ENCODE measurements around the gene DYRK1A.

The DYRK1A gene

DNA sequence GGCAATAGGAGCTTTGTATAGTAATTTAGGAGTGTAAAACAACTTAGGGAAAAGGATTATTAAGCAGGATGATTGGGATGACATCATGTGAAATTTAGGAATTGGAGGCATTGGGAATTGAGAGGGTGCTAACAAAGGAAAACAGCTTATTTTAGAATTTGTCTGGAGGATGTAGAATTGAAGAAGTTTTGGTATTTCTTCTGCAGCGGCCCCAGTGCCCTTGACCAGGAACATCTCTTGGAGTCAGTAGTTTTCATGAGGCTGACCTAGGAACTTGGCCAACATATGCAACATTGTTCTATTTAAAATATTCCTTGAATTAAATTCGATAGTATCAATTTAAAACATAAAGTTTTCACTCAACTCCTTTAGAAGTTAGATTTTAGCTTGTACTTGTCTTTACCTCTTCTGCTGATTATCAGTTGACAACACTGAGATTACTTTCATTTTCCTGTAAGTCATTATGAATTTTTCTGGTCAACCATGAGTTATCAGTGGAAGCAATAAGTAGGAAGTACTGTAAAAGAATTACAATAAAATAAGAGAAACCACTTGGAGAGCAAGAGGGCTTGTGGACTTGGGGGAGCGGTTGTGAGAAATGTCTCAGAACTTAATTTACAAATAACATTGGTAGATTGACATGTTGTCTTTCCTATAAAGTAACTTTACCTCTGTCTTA lies 52.8 kb downstream of the DYRK1A start:
- DNase-seq: no peak

GRCh38 chr21:37421306-37421705 lies 54.7 kb downstream of the DYRK1A start:
- no peak for DNase-seq

- no peak for DNase-seq
Measured at GRCh38 chr21:37422382-37422781, 55.8 kb downstream of the DYRK1A start.

DNA sequence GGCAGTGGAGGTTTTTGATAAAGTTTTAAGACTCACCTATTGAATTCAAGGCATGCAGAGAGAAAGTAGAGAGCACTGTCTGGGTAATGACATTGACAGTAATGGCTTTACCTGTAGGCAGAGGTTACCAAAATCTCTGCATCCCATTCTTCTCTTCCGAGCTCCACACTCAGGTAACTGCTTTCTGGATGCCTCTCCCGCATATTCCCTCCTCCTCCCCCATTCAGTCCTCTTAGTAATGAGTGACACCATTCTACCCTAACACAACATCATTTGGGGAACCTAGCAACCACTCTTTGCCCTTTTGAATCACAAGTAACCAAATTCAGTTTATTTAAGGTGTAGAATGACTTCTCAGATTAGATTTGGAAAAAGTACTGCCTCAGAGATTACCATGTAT lies 56.5 kb downstream of the DYRK1A start:
- no peak for DNase-seq

DNA sequence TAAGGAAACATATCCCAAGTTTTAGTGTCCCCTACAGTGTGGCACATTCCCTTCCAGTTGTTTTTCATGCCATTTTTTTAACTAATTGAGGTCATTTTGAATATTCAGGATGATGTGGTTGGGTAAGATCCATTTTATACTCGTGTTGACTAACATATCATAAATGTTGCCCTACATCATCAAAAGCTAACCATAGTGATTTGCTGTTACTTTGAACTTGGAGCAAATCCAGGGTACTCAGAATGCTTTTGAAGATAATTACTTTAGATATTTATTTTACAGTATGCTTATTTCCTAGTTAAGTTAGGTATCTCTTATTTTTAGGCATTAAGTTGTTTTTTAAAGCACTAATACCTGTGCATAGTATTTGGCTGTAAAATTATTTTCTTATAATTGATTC lies 57.8 kb downstream of the DYRK1A start:
- DNase-seq: no peak

DNA sequence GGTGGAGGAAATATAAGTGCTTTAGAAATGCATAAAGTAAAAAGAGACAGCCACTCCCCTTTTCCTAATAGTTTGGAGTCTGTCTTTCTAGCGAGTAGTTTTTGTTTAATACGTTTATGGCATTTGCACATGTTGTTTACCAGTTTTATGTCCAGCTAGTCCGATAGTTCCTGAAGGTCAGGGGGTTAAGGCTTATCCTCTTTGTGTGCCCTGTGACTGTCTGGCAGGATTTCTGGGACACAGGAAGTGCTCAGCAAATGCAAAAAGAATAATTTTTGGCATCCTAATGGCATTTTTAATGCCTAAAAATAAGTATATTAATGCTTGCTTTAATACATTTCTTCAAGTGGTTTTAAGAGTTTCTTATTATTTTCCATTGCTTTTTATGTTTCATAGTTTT lies 58.4 kb downstream of the DYRK1A start:
- no peak for DNase-seq

GRCh38 chr21:37425684-37426083 lies 59.1 kb downstream of the DYRK1A start:
- no peak for DNase-seq

- no peak for DNase-seq
Measured at GRCh38 chr21:37427221-37427620, 60.6 kb downstream of the DYRK1A start.

DNA sequence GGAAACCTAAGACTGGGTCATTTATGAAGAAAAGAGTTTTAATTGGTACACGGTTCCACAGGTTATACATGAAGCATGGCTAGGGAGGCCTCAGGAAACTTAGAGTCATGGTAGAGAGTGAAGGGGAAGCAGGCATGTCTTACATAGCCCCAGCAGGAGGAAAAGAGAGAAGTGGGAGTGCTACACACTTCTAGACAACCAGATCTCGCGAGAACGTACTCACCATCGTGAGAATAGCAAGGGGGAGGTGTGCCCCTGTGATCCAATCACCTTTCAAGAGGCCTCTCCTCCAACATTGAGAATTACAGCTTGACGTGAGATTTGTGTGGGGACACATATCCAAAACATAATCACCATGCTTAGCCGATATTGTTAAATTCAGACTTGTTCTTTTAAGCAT lies 62.8 kb downstream of the DYRK1A start:
- DNase-seq: no peak

DNA sequence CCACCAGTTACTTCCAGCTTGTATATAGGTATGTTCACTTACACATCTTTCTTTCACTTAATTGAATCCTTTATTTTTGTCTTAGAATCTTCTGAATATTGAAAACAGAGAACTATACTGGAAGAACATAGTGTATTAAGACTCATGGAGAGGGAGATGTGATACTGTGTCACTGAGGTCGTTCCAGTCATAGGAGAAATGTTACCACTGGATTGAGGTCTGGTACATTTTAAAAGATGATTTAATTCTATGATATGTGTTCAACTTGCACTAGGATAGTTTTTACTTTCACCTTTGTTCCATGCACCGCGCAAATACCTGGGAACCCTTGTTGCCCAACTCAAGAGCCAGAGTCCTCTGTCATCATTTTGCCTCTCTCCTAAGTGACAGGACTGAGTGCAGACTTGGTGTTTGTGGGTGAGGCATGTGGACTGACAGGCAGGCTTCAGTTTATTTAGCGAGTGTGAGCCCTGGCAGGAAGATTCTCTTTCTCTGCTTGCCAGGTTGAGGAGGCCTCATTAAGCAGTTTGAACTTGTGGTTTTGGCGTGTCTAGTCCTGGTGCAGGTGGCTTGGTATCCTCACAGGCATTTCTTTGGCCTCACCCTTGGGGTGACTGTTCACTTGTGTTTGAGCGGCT lies 63.7 kb downstream of the DYRK1A start:
- no peak for DNase-seq

DNA sequence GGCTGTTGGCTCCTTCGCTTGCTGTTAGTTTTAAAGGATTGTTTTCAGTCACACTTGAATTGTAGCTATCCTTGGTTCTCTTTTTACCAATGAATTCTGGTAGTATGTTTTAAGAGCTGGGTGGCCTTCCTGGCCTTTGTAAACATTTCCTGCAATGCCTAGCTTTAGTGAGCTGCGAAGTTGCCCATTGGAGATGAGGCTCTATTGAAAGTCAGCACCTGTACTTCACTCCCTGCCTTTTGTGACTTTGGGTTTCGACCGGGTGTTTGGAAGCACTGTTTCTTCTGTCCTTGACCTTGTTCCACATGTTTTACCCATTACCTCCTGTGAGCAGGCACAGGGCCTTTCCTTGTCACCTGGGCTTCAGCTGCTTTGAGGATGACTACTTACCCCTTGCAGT lies 64.7 kb downstream of the DYRK1A start:
- no peak for DNase-seq

DNA sequence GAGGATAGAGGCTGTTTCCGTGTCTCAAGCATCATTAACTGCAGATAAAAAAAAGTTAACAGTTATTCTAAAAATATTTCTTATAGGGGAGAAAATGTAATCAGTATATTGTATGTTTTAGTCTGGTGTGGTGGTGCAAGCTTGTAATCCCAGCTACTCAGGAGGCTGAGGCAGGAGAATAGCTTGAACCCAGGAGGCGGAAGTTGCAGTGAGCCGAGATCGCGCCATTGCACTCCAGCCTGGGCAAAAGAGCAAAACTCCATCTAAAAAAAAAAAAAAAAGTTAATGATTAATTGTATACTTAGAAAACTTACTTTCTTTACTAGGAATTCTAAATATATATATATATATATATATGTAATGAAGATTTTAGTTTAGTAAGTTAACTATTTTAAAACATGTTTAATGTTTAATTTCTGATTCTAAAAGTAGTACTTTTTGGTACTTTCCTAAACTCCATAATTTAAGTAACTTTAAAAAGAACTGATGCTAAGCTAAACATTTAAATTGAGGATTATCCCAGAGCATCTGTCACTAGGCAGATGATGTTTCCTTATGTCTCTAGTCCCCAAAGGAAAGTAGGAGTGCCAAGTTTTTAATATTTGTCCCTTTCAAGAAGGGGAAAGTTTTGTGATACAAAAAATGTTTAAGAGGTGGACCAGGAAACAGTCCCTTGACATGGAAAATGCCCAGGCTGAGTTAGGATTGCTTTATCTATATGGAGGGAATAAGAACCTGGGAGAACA lies 66.3 kb downstream of the DYRK1A start:
- no peak for DNase-seq

GRCh38 chr21:37433456-37433840 lies 66.9 kb downstream of the DYRK1A start:
- no peak for DNase-seq

GRCh38 chr21:37435120-37435519 lies 68.5 kb downstream of the DYRK1A start:
- DNase-seq: peak; percentile 91

GRCh38 chr21:37435711-37436110 lies 69.1 kb downstream of the DYRK1A start:
- DNase-seq: peak; percentile 35

- DNase-seq: no peak
Measured at GRCh38 chr21:37436174-37436573, 69.6 kb downstream of the DYRK1A start.

- DNase-seq: no peak
Measured at GRCh38 chr21:37437376-37438080, 71.0 kb downstream of the DYRK1A start.

DNA sequence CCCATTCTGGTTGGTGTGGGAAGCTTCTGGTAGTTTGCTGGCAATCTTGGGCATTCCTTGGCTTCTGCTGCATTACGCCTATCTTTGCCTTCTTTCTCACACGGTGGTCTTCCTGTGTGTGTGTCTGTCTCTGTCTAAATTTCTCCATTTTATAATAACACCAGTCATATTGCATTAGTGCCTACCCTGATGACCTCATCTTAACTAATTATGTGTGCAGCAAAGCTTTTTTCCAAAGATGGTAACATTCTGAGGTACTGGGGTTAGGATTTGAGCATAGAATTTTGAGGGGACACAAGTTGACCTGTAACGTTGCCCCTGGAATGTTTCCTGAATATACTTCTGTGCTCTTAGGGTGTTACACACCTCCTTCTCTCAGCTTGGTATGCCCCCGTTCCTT lies 77.1 kb downstream of the DYRK1A start:
- DNase-seq: no peak

DNA sequence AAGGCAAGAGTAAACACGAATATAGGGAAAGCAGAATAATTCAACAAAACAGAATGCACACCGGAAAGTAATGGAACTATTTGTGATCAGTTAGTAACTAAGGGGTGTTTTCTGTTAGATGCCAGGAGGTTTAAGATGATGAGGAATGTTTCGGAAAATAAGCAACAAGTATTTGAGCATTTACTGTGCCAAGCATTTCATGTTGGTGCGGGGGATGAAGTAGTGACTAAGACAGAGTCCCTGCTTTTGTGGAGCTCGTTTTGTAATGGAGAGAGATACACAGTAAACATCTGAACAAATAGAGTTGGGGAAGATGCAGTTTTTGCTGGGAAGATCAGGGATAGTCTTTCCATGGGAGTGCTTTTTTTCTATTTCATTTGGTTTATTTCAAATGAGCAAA lies 78.7 kb downstream of the DYRK1A start:
- no peak for DNase-seq

DNA sequence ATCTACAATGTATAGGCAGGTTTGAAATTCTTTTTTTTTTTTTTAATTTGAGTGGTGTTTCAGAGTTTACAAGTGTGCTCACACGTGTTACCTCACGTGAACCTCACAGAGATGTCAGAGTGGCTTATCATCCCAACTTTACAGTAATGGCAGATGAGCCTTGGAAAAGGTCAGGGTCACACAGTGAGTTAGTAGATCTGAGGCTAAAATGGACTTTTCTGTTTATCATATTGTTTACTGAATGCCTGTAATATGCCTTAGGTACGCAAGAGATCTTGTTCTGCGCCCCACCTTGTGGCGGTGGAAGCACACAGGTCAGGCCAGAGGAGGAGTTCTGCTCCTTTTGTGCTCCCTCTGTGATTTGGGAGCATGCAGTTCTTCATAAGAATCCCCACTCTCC lies 80.0 kb downstream of the DYRK1A start:
- no peak for DNase-seq

DNA sequence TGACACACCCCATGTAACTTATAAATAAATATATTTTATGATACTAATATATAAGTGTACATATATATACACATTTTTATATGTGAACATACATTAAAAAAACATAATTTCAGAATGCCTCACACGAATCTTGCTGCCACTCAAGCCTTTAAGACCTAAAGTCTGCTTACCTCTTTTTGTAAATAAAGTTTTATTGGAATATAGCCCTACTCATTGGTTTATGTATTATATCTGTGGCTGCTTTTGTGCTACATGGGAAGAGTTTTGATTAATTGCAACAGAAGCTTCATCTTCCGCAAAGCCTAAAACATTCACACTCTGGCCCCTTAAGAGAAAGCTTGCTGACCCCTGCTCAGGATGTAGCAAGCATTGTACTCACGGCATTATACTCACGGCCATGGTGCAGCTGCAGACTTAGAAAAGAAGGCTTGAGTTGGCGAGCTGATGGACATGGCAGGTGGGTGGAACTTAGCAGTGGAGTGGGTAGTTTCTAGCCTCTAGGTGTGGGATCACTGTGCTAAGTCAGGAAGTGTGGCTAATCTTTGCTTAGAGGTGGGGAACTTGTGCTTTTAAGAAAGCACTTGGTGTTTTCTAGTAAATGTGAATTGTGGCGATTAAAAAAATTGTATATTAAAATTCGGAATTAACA lies 80.8 kb downstream of the DYRK1A start:
- no peak for DNase-seq

- DNase-seq: no peak
Measured at GRCh38 chr21:37449302-37449937, 82.8 kb downstream of the DYRK1A start.
